AG10803 (cell line): Measurements from ENCODE around the gene CLASP2.

Experiments used
- DNase-seq: peaks from one replicate; pipeline ENCODE4 v3.0.0; 2010; ENCODE audit warnings: low read depth
- H3K4me3 ChIP-seq: 2 replicates; pipeline ENCODE4 v1.5.1; 2011; ENCODE audit warnings: mild to moderate bottlenecking, low read length, control low read depth
- CTCF ChIP-seq: conservative IDR thresholded peaks from 2 replicates; pipeline ENCODE4 v1.5.1; 2011; ENCODE audit warnings: mild to moderate bottlenecking, low read length, control low read depth, inconsistent platforms

Gene CLASP2

DNA sequence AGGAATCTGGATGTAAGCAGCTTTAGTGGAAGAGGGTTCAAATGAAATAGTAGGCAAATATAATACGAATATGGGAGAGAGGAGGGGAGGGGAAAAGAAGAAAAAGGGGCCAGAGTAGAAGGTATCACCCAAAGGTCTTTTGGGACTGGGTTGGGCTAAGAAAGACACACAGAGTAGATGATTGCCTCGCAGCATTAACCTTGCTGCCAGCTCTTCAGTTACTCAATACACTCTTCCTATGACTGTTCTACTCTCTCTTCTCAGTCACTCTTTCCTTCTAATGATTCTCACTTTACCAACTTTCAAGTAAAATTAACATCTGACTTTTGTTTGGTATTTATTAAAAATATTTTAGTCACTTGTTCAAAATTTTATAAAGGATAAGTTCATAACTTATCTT is 52.8 kb downstream of the CLASP2 start:
- DNase-seq, result no peak
- no peak for TF ChIP-seq CTCF
- H3K4me3 ChIP-seq, result no peak overlapping the region

DNA sequence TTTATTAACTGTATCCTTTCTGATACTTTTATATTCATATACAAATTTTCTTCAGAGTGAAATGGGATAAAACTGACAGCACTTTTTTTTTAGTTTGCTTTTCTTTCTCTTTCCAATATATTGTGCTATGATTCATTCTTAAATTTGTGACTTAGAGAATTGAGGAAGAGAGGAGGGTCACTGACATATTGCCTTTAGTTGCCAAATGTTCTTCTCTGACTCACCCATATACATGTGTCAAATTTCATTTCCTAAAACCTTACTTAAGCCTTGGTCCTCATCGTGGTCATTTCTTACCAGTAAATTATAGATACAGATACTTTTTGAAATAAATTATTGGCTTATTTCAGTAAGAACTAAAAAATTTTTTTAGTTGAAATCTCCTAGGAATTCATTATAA is 53.9 kb downstream of the CLASP2 start:
- peak; percentile 74 for DNase-seq

GRCh38 chr3:33663042-33663441 is 55.0 kb downstream of the CLASP2 start:
- no peak for TF ChIP-seq CTCF
- DNase-seq, result no peak
- H3K4me3 ChIP-seq, result no peak overlapping the region

More for the DNA sequence above, 53.9 kb downstream of the CLASP2 start:
- TF ChIP-seq CTCF, result no peak
- H3K4me3 ChIP-seq, result no peak overlapping the region

DNA sequence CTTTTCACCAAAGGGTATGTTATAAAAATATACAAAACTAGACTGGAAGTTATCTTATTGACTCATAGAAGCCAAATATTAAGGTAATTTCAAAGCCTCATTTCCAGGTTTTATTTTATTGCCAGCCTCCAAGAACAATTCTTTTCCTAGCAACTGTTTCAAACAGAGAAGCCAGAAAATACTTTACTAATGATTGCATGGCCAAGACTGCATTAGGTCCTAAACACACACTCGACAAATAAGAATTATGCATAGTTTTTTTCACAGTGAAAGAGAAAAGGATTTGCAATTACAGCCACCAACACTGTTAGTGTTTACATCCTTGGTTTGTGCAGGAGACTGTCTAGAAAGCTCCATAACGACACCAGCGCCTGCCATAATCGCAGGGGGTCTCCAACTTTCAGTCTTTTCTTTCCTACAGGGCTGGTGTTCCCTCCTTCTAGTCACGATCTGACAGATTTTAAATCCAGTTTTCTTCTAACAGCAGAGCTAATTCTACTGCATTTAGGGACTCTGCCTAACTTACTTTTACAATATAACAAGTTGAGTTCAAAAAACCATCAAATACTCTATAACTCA is 58.1 kb downstream of the CLASP2 start:
- TF ChIP-seq CTCF, result no peak
- H3K4me3 ChIP-seq, result peak overlapping the region; percentile 50
- peak; percentile 23 for DNase-seq

- H3K4me3 ChIP-seq, result peak overlapping the region; percentile 50
- peak; percentile 58 for DNase-seq
- no peak for TF ChIP-seq CTCF
These were observed 58.8 kb downstream of the CLASP2 start for GRCh38 chr3:33658991-33659848.

DNA sequence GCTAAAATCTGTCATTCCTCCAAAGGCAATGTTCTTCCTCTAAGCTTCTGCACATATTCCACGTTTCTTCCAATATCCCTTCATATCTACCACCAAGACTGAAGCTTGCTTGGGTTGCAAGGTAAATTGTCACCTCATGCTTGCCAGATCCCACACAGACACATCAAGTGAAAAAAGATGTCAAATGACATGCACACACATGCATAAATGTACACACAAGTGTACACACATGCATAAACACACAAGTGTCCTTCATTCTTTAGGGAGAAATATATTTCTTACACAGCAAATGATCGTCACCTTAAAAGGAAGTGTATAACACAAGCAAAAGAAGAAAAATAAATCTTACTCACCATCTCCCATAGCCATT is 59.4 kb downstream of the CLASP2 start:
- H3K4me3 ChIP-seq, result peak overlapping the region; percentile 50
- no peak for DNase-seq
- no peak for TF ChIP-seq CTCF

DNA sequence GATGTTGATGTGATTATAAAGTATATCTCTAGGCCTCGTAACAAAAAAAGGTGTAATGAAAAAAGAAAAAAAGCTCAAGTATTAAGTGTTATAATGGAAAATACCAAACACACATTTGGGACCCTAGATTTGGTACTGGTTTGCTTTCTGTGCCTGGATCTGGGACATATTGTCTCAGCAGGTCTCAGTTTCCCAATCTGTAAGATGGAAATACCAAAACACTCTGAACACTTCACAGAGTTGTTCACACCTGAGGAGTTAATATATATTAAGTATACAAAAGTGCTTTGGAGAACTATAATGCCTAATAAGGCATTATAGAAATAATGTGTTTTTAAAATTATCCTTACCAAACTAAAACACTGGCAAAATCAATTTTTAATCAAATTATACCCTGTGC is 60.0 kb downstream of the CLASP2 start:
- no peak overlapping the region for H3K4me3 ChIP-seq
- no peak for TF ChIP-seq CTCF
- DNase-seq, result no peak
